GM12878 (cell line): Measurements from ENCODE around the gene BAZ2A. TPM values are rescaled to one million over a fixed set of nuclear protein-coding genes. Genes with fewer than 3 reads are reported as not detected.

Source experiments
- ATAC-seq: fragments of 200-7000 bp; cut with Tn5 transposase; 3 replicates; pipeline ENCODE4 v1.9.1; 2020; ENCODE audit warnings: mild to moderate bottlenecking, moderate library complexity
- BruUV-seq: library from RNA; stranded (reverse); fragments of 400-500 nt; replicated peaks from 2 replicates; lab custom pipeline; 2021; lab: Mats Ljungman, UMichigan
- CTCF ChIA-PET: fragments of 300-600 bp; sonication (Branson Sonifier 250); formaldehyde crosslinking; extraction: SDS; loops from one replicate; lab custom pipeline; 2021; ENCODE audit warnings: inconsistent platforms; lab: Yijun Ruan, JAX
- POLR2A ChIA-PET: fragments of 350-600 bp; formaldehyde crosslinking; extraction: SDS; loops from one replicate; lab custom pipeline; 2021; ENCODE audit warnings: inconsistent platforms; lab: Charles Lee
- RAD21 ChIA-PET: fragments of 300-600 bp; sonication (Branson Sonifier 250); formaldehyde crosslinking; loops from one replicate; lab custom pipeline; 2023; ENCODE audit warnings: antibody characterized with exemption; ENCODE audit not compliant: unreplicated experiment; lab: Charles Lee
- SMC1A ChIA-PET: fragments of 300-600 bp; sonication (Branson Sonifier 250); formaldehyde crosslinking; loops from one replicate; lab custom pipeline; 2023; ENCODE audit not compliant: unreplicated experiment, uncharacterized antibody; lab: Charles Lee
- DNase-seq: peaks from one replicate; pipeline ENCODE4 v3.0.0-alpha.2; 2011; ENCODE audit warnings: low read depth, low spot score
- FAIRE-seq: peaks from 3 replicates; lab custom pipeline; 2011; peaks lifted over from hg19 to GRCh38; lab: Jason Lieb, UNC
- H2AFZ ChIP-seq: 2 replicates; pipeline ENCODE4 v1.6.0; 2011; ENCODE audit warnings: low read depth, low read length, control low read depth; ENCODE audit not compliant: control insufficient read depth
- H3K27ac ChIP-seq: 2 replicates; pipeline ENCODE4 v1.5.1; 2011; ENCODE audit warnings: control low read depth; ENCODE audit not compliant: control insufficient read depth, insufficient read depth
- H3K27me3 ChIP-seq, 2 experiments: replicated peaks in 1 of 2; 2 replicates each; pipeline versions ENCODE4 v1.6.0 to v1.6.1; 2011; ENCODE audit warnings: low read length in 1 of 2; ENCODE audit not compliant: control insufficient read depth in 2 of 2, insufficient read depth in 2 of 2
- H3K36me3 ChIP-seq, 2 experiments: 2 replicates each; pipeline ENCODE4 v1.5.1; 2011; ENCODE audit warnings: low read length in 1 of 2; ENCODE audit not compliant: control insufficient read depth in 2 of 2, insufficient read depth in 2 of 2
- H3K4me1 ChIP-seq: 2 replicates; pipeline ENCODE4 v1.6.1; 2011; ENCODE audit warnings: mild to moderate bottlenecking, low read length, moderate library complexity, mixed read lengths; ENCODE audit not compliant: control insufficient read depth, insufficient read depth
- H3K4me2 ChIP-seq: 2 replicates; pipeline ENCODE4 v1.6.0; 2011; ENCODE audit warnings: control low read depth; ENCODE audit not compliant: control insufficient read depth, insufficient read depth
- H3K4me3 ChIP-seq: fragments of 200-600 bp; sonication (generic); 2 replicates; pipeline ENCODE4 v1.5.1; 2016
- H3K79me2 ChIP-seq: 2 replicates; pipeline ENCODE4 v1.6.0; 2011; ENCODE audit warnings: low read length; ENCODE audit not compliant: control insufficient read depth, insufficient read depth
- H3K9ac ChIP-seq: 2 replicates; pipeline ENCODE4 v1.8.0; 2011; ENCODE audit warnings: low read length, control low read depth, mixed read lengths; ENCODE audit not compliant: control insufficient read depth, insufficient read depth
- H3K9me3 ChIP-seq: replicated peaks from 3 replicates; pipeline ENCODE4 v1.5.1; 2011; ENCODE audit warnings: mild to moderate bottlenecking, low read length; ENCODE audit not compliant: control insufficient read depth, insufficient read depth
- H4K20me1 ChIP-seq: 2 replicates; pipeline ENCODE4 v1.6.0; 2011; ENCODE audit not compliant: control insufficient read depth, insufficient read depth
- ASH2L ChIP-seq: fragments of 300-600, 200-600 bp; sonication (generic); IDR thresholded peaks from 2 replicates; pipeline ENCODE4 v1.6.1; 2017; ENCODE audit warnings: low read depth, mild to moderate bottlenecking, borderline replicate concordance
- ATF3 ChIP-seq: IDR thresholded peaks from 2 replicates; pipeline ENCODE4 v1.6.1; 2011; ENCODE audit warnings: low read depth, mild to moderate bottlenecking, low read length, moderate library complexity, borderline replicate concordance; ENCODE audit errors: extremely low read depth
- CBX5 ChIP-seq: sonication (generic); IDR thresholded peaks from 2 replicates; pipeline ENCODE4 v1.6.1; 2016; ENCODE audit warnings: low read depth, moderate library complexity, mild to moderate bottlenecking, inconsistent platforms
- CHD4 ChIP-seq: fragments of 200-600 bp; sonication (generic); IDR thresholded peaks from 2 replicates; pipeline ENCODE4 v1.6.1; 2016; ENCODE audit warnings: mild to moderate bottlenecking
- DPF2 ChIP-seq: fragments of 450-650 bp; IDR thresholded peaks from 2 replicates; pipeline ENCODE4 v1.6.1; 2017; ENCODE audit warnings: mild to moderate bottlenecking
- E4F1 ChIP-seq: fragments of 450-650 bp; IDR thresholded peaks from 2 replicates; pipeline ENCODE4 v1.6.1; 2018; ENCODE audit warnings: borderline replicate concordance, mild to moderate bottlenecking; ENCODE audit not compliant: partially characterized antibody
- IRF4 ChIP-seq: IDR thresholded peaks from 2 replicates; pipeline ENCODE4 v1.6.1; 2011; ENCODE audit warnings: low read depth, low read length
- MEF2A ChIP-seq: IDR thresholded peaks from 2 replicates; pipeline ENCODE4 v1.6.1; 2011; ENCODE audit warnings: low read depth, mild to moderate bottlenecking, low read length, moderate library complexity; ENCODE audit not compliant: insufficient read depth
- NR2C1 ChIP-seq: fragments of 450-650 bp; IDR thresholded peaks from 2 replicates; pipeline ENCODE4 v1.6.1; 2017; ENCODE audit warnings: antibody characterized with exemption, mild to moderate bottlenecking, moderate library complexity
- RUNX3 ChIP-seq: IDR thresholded peaks from 2 replicates; pipeline ENCODE4 v1.6.1; 2012; ENCODE audit warnings: low read length, inconsistent platforms
- SREBF1 ChIP-seq: IDR thresholded peaks from 2 replicates; pipeline ENCODE4 v1.6.1; 2012; ENCODE audit warnings: mild to moderate bottlenecking, low read length
- TBL1XR1 ChIP-seq: IDR thresholded peaks from 2 replicates; pipeline ENCODE4 v1.6.1; 2012; ENCODE audit warnings: low read depth, low read length, improper control_type of control experiment
- YY1 ChIP-seq: IDR thresholded peaks from 2 replicates; pipeline ENCODE4 v1.6.1; 2011; ENCODE audit warnings: low read depth, mild to moderate bottlenecking, low read length
- ZNF207 ChIP-seq: fragments of 450-650 bp; IDR thresholded peaks from 2 replicates; pipeline ENCODE4 v1.6.1; 2014; ENCODE audit warnings: antibody characterized with exemption, mild to moderate bottlenecking, borderline replicate concordance
- WGBS: methylation state at CpG from one replicate; pipeline ENCODE4 v1.1.6; 2016; ENCODE audit warnings: low lambda C conversion rate; ENCODE audit not compliant: insufficient replicate concordance, insufficient coverage; ENCODE audit errors: missing lambda C conversion rate; 5-methylcytosine and 5-hydroxymethylcytosine counted together
- in situ Hi-C: fragments of 300-500 bp; cut with MboI; formaldehyde crosslinking; loops from 9 replicates; pipeline ENCODE4 v1.14.3; 2018; ENCODE audit warnings: mixed read lengths
- intact Hi-C: fragments of 100-400 bp; cut with micrococcal nuclease; formaldehyde crosslinking; loops from one replicate; pipeline ENCODE4 v1.14.2; 2022; ENCODE audit not compliant: unreplicated experiment
- polyA plus RNA-seq, 11 experiments: library from polyadenylated mRNA; depleted of rRNA in 4 of 11; unstranded in 6 of 11; stranded (reverse) in 5 of 11; fragments of >200 nt; fragmentation: Nextera tagmentation in 4 of 11; fragmentation: Illumina TruSeq in 1 of 11; extraction: Ambion mirVana in 4 of 11; extraction: Trizol in 1 of 11; gene quantifications; 1 replicate in 1 of 11; 2 replicates in 10 of 11; pipeline versions ENCODE4 v1.2.1 to v1.2.3, GENCODE V29; 2011 to 2016; ENCODE audit warnings: inconsistent platforms in 2 of 11, missing spikeins in 2 of 11, low read depth in 1 of 11
- total RNA-seq, 4 experiments: library from RNA; depleted of rRNA in 3 of 4; stranded (reverse); fragments of >200 nt in 3 of 4; fragmentation: Illumina TruSeq in 1 of 4; extraction: Trizol in 1 of 4; gene quantifications; 2 replicates each; pipeline versions ENCODE4 v1.2.1 to v1.2.3, GENCODE V29; 2013 to 2021

BAZ2A gene
- total and polyA plus RNA-seq, 10 of the 15 experiments (the other 5 are each of a cell fraction or from before 2014, with no cell fraction given): 4.8 to 90.2 (median 29.9) TPM

DNA sequence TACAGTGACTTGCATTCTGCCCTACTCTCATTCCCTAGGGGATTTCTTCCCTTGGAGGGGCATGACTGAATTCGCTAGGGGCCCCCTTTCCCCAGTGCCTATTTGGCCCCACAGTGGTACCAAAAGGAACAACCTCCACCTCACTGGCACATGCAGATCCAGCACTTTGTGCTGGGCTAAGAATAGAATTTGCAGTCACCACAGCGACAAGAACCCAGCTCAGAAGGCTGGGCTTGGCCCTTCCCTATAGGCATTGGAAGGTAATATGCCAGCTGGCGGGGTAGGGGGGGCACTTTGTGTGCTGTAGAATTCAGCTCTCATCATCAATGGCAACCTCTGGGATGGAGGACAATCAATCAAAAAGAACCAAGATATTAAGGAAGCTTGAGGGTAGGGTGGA, 13.9 kb downstream of the BAZ2A start (continued):
- TF ChIP-seq CHD4 (no peak), CBX5 (no peak), ATF3 (no peak), DPF2 (no peak), NR2C1 (no peak), RUNX3 (no peak), YY1 (no peak), SREBF1 (no peak), ZNF207 (no peak)

DNA sequence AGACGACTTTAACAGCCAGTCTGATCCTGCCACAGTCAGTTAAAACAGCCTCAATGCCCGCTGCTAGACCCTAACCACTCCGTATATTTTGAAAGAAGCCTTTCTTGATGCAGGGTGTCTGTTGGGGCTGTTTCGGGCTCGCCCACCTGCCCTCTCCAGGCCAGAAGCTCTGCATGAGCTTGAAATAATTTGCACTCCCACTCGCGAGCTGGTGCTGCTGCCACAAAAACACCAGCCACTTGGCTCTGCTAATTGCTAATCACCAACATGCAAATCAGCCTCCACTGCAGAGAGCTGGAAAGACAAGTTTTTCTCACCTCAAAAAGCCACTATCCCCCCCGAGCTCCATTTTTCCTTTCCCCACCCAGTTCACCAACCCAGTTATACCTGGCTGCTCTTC, 15.5 kb downstream of the BAZ2A start:
- no peak overlapping the region for H2AFZ ChIP-seq
- intact Hi-C loops: no loop called here
- peaks cover 59 to 66% of the 10 kb centered on the region in 2 experiments for H3K36me3 ChIP-seq
- POLR2A ChIA-PET: interaction anchor here (1.3 kb wide), 1 partner anchor 14 kb away, joined by 3 read pairs; no protein-coding TSS in a partner anchor
- no peak overlapping the region for H3K9ac ChIP-seq
- no peak for FAIRE-seq
- no peaks in the 10 kb centered on the region for H4K20me1 ChIP-seq
- no peaks in the 10 kb centered on the region for H3K4me1 ChIP-seq
- peaks cover 15% of the 10 kb centered on the region for H3K79me2 ChIP-seq
- TF ChIP-seq E4F1 (no peak), TBL1XR1 (no peak), ASH2L (no peak), MEF2A (no peak), IRF4 (no peak)
- TF ChIP-seq, all 136 proteins: peak for 0
- ATAC-seq: no peak
- no TSS peak for BruUV-seq
- no peak overlapping the region for H3K4me3 ChIP-seq
- 46% methylated on average over 8 of the region's 8 CpGs for WGBS
- ChIA-PET SMC1A (no interaction called here), CTCF (interaction anchor here (0.8 to 2.4 kb wide), 4 partner anchors 13 to 34 kb away, joined by 3 to 16 read pairs (median 4); no protein-coding TSS in a partner anchor), RAD21 (no interaction called here)
- H3K27me3 ChIP-seq: no peaks in the 10 kb centered on the region
- in situ Hi-C loops: no loop called here
- H3K27ac ChIP-seq: no peak overlapping the region
- H3K9me3 ChIP-seq: no peaks in the 10 kb centered on the region
- no peak overlapping the region for H3K4me2 ChIP-seq
- no peak for DNase-seq
